ENCODE measurements around the gene ETV1.

GRCh38 chr7:13982940-13983677, 6.4 kb downstream of the ETV1 start:
- no peak for TF ChIP-seq CTCF (IDR thresholded peaks at IDR 0.05)
- no peak for TF ChIP-seq POLR2A (IDR thresholded peaks at IDR 0.05)
- TF ChIP-seq EP300 (IDR thresholded peaks at IDR 0.05) = no peak

Data from upper lobe of left lung (tissue), 4 donors.